HepG2 (cell line): ENCODE measurements around the gene CHCHD6. TPM values are rescaled to one million over a fixed set of nuclear protein-coding genes. Genes with fewer than 3 reads are reported as not detected.

Experiments used
- EHMT2 ChIP-seq: fragments of 200-600 bp; sonication (generic); IDR thresholded peaks from 2 replicates; pipeline ENCODE4 v1.7.0; 2017; ENCODE audit warnings: antibody characterized with exemption, low read depth, low read length, borderline replicate concordance
- EZH2 ChIP-seq: conservative IDR thresholded peaks from 2 replicates; pipeline ENCODE4 v1.6.1; 2012; ENCODE audit warnings: mild to moderate bottlenecking, low read depth, low read length, moderate library complexity
- HNF4A ChIP-seq: sonication (generic); formaldehyde crosslinking; IDR thresholded peaks from 2 replicates; pipeline ENCODE4 v1.4.0; 2020; ENCODE audit warnings: missing genetic modification reagents
- HNRNPK ChIP-seq: fragments of 200-400 bp; formaldehyde crosslinking; IDR thresholded peaks from 2 replicates; pipeline ENCODE4 v1.6.1; 2018; ENCODE audit warnings: low read length, low read depth, moderate library complexity, mild to moderate bottlenecking; ENCODE audit not compliant: poor library complexity, severe bottlenecking
- JARID2 ChIP-seq: sonication (generic); formaldehyde crosslinking; IDR thresholded peaks from 2 replicates; pipeline ENCODE4 v1.8.1; 2023; ENCODE audit warnings: missing genetic modification reagents, inconsistent platforms; ENCODE audit not compliant: insufficient replicate concordance
- MNT ChIP-seq: fragments of 450-650 bp; IDR thresholded peaks from 2 replicates; pipeline ENCODE4 v1.6.1; 2016
- NKX3-1 ChIP-seq: sonication (generic); formaldehyde crosslinking; IDR thresholded peaks from 2 replicates; pipeline ENCODE4 v1.5.0; 2020; ENCODE audit warnings: missing genetic modification reagents
- PHB2 ChIP-seq: fragments of 450-650 bp; IDR thresholded peaks from 2 replicates; pipeline ENCODE4 v1.6.1; 2018; ENCODE audit not compliant: partially characterized antibody
- POLR2AphosphoS2 ChIP-seq: IDR thresholded peaks from 2 replicates; pipeline ENCODE4 v1.6.1; 2011; ENCODE audit warnings: low read depth, low read length, improper control_type of control experiment
- TEAD3 ChIP-seq: optimal IDR thresholded peaks from 2 replicates; pipeline ENCODE3; 2016; ENCODE audit warnings: borderline replicate concordance
- ZFX ChIP-seq: sonication (generic); formaldehyde crosslinking; IDR thresholded peaks from 2 replicates; pipeline ENCODE4 v1.4.0; 2020; ENCODE audit warnings: mild to moderate bottlenecking, low read depth, missing genetic modification reagents, moderate library complexity
- ZMYM4 ChIP-seq: sonication (generic); formaldehyde crosslinking; IDR thresholded peaks from 2 replicates; pipeline ENCODE4 v1.8.1; 2023; ENCODE audit warnings: mild to moderate bottlenecking, missing genetic modification reagents
- ZNF12 ChIP-seq: sonication (generic); formaldehyde crosslinking; IDR thresholded peaks from 2 replicates; pipeline ENCODE4 v1.5.0; 2020; ENCODE audit warnings: missing genetic modification reagents
- ZNF124 ChIP-seq: sonication (generic); formaldehyde crosslinking; IDR thresholded peaks from 2 replicates; pipeline ENCODE4 v1.4.0; 2020; ENCODE audit warnings: missing genetic modification reagents
- ZNF264 ChIP-seq: sonication (generic); formaldehyde crosslinking; IDR thresholded peaks from 2 replicates; pipeline ENCODE4 v1.4.0; 2020; ENCODE audit warnings: missing genetic modification reagents
- ZNF503 ChIP-seq: sonication (generic); formaldehyde crosslinking; IDR thresholded peaks from 2 replicates; pipeline ENCODE4 v1.4.0; 2020; ENCODE audit warnings: missing genetic modification reagents
- ZNF572 ChIP-seq: sonication (generic); formaldehyde crosslinking; IDR thresholded peaks from 2 replicates; pipeline ENCODE4 v1.5.1; 2020; ENCODE audit warnings: mild to moderate bottlenecking, missing genetic modification reagents
- ZSCAN25 ChIP-seq: sonication (generic); formaldehyde crosslinking; IDR thresholded peaks from 2 replicates; pipeline ENCODE4 v1.8.0; 2022; ENCODE audit warnings: mild to moderate bottlenecking, missing genetic modification reagents
- ZSCAN30 ChIP-seq: sonication (generic); formaldehyde crosslinking; IDR thresholded peaks from 2 replicates; pipeline ENCODE4 v1.5.0; 2020; ENCODE audit warnings: mild to moderate bottlenecking, missing genetic modification reagents
- polyA plus RNA-seq, 8 experiments: library from polyadenylated mRNA; depleted of rRNA in 3 of 8; stranded (reverse) in 7 of 8; unstranded in 1 of 8; fragments of >200 nt; fragmentation: Illumina TruSeq in 4 of 8; extraction: Trizol in 4 of 8; gene quantifications; 2 replicates each; pipeline versions ENCODE4 v1.2.1 to v1.2.3, GENCODE V29; 2011 to 2016; ENCODE audit warnings: low read depth in 4 of 8, missing spikeins in 1 of 8, mixed read lengths in 1 of 8; ENCODE audit not compliant: insufficient read depth in 1 of 8
- total RNA-seq, 5 experiments: library from RNA; depleted of rRNA; stranded (reverse); fragments of >200 nt; fragmentation: Illumina TruSeq; extraction: Trizol; gene quantifications; 2 replicates each; pipeline ENCODE4 v1.2.3, GENCODE V29; 2016; ENCODE audit warnings: low read depth in 1 of 5
- TF ChIP-seq, protein P1 (sequence below): IDR thresholded peaks from 2 replicates; pipeline ENCODE4 v1.6.1; 2016
- TF ChIP-seq, protein P2 (sequence below): sonication (generic); formaldehyde crosslinking; IDR thresholded peaks from 2 replicates; pipeline ENCODE4 v1.5.1; 2020; ENCODE audit warnings: mild to moderate bottlenecking, missing genetic modification reagents, moderate library complexity
- TF ChIP-seq, protein P3 (sequence below): sonication (generic); formaldehyde crosslinking; IDR thresholded peaks from 2 replicates; pipeline ENCODE4 v1.8.0; 2022; ENCODE audit warnings: missing genetic modification reagents, mild to moderate bottlenecking, borderline replicate concordance

CHCHD6 gene
- total and polyA plus RNA-seq, 2 of the 13 experiments (the other 11 are each of a cell fraction or from before 2014, with no cell fraction given): 20.3 to 20.8 TPM

GRCh38 chr3:126654571-126655383, 49.3 kb upstream of the CHCHD6 start, which contains the start of gene TXNRD3 (continued):
- no peak for TF ChIP-seq POLR2AphosphoS2
- TF ChIP-seq ZFX (CRISPR knock-in tag): peak; percentile 92
- TF ChIP-seq NKX3-1 (CRISPR knock-in tag): 0 out of 2 replicates have a peak, but pooled peaks have one; percentile 3
- no peak for TF ChIP-seq JARID2
- no peak for TF ChIP-seq ZNF264 (CRISPR knock-in tag)
- TF ChIP-seq HNF4A (CRISPR knock-in tag): no peak
- TF ChIP-seq HNRNPK: no peak
- TF ChIP-seq, protein P1, sequence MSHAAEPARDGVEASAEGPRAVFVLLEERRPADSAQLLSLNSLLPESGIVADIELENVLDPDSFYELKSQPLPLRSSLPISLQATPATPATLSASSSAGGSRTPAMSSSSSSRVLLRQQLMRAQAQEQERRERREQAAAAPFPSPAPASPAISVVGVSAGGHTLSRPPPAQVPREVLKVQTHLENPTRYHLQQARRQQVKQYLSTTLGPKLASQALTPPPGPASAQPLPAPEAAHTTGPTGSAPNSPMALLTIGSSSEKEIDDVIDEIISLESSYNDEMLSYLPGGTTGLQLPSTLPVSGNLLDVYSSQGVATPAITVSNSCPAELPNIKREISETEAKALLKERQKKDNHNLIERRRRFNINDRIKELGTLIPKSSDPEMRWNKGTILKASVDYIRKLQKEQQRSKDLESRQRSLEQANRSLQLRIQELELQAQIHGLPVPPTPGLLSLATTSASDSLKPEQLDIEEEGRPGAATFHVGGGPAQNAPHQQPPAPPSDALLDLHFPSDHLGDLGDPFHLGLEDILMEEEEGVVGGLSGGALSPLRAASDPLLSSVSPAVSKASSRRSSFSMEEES (CRISPR knock-in tag): no peak
- no peak for TF ChIP-seq MNT
- no peak for TF ChIP-seq TEAD3 (CRISPR knock-in tag)
- no peak for TF ChIP-seq ZNF124 (CRISPR knock-in tag)
- no peak for TF ChIP-seq ZSCAN30 (CRISPR knock-in tag)
- TF ChIP-seq, protein P2, sequence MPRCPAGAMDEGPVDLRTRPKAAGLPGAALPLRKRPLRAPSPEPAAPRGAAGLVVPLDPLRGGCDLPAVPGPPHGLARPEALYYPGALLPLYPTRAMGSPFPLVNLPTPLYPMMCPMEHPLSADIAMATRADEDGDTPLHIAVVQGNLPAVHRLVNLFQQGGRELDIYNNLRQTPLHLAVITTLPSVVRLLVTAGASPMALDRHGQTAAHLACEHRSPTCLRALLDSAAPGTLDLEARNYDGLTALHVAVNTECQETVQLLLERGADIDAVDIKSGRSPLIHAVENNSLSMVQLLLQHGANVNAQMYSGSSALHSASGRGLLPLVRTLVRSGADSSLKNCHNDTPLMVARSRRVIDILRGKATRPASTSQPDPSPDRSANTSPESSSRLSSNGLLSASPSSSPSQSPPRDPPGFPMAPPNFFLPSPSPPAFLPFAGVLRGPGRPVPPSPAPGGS: peak; percentile 92
- TF ChIP-seq PHB2: no peak
- peak; percentile 44; the same call in 1 of the 2 replicates for TF ChIP-seq ZMYM4 (CRISPR knock-in tag)
- TF ChIP-seq EZH2: no peak
- TF ChIP-seq ZSCAN25 (CRISPR knock-in tag): no peak
- TF ChIP-seq ZNF503 (CRISPR knock-in tag): no peak
- no peak for TF ChIP-seq ZNF572 (CRISPR knock-in tag)
- TF ChIP-seq, protein P3, sequence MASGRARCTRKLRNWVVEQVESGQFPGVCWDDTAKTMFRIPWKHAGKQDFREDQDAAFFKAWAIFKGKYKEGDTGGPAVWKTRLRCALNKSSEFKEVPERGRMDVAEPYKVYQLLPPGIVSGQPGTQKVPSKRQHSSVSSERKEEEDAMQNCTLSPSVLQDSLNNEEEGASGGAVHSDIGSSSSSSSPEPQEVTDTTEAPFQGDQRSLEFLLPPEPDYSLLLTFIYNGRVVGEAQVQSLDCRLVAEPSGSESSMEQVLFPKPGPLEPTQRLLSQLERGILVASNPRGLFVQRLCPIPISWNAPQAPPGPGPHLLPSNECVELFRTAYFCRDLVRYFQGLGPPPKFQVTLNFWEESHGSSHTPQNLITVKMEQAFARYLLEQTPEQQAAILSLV (CRISPR knock-in tag): no peak; the same call in 1 of the 2 replicates
- 0 out of 2 replicates have a peak, but pooled peaks have one; percentile 9 for TF ChIP-seq ZNF12 (CRISPR knock-in tag)
- no peak for TF ChIP-seq EHMT2
